HG03060 (cell line): ENCODE measurements around the gene RAB40C.

Experiments used
- ATAC-seq: cut with Tn5 transposase; IDR thresholded peaks from one replicate; pipeline ENCODE4 v1.9.1; 2021; ENCODE audit warnings: low read depth, moderate number of reproducible peaks; ENCODE audit not compliant: unreplicated experiment

The RAB40C gene

GRCh38 chr16:589658-590187 lies at the start of gene RAB40C:
TSS of gene RAB40C (plus strand) at chr16:590066. CDS start at chr16:590292, 226 bp downstream.
- ATAC-seq = peak; percentile 49

GRCh38 chr16:540645-541340 lies 49.1 kb upstream of the RAB40C start:
- no peak for ATAC-seq

- no peak for ATAC-seq
Measured at GRCh38 chr16:543301-544164, 46.3 kb upstream of the RAB40C start.

- ATAC-seq = no peak
Measured at GRCh38 chr16:544517-544916, 45.3 kb upstream of the RAB40C start.

- no peak for ATAC-seq
Measured at GRCh38 chr16:546909-547770, 42.7 kb upstream of the RAB40C start.

GRCh38 chr16:548586-548985 lies 41.3 kb upstream of the RAB40C start:
- ATAC-seq = no peak

GRCh38 chr16:549544-550263 lies 40.2 kb upstream of the RAB40C start:
- ATAC-seq = no peak

- ATAC-seq = no peak
Measured at GRCh38 chr16:551210-551609, 38.7 kb upstream of the RAB40C start.

GRCh38 chr16:552171-552570 lies 37.7 kb upstream of the RAB40C start:
- no peak for ATAC-seq

GRCh38 chr16:553601-554296 lies 36.1 kb upstream of the RAB40C start:
- ATAC-seq = no peak

GRCh38 chr16:554297-554621 lies 35.6 kb upstream of the RAB40C start:
- no peak for ATAC-seq

- no peak for ATAC-seq
Measured at GRCh38 chr16:554640-555365, 35.1 kb upstream of the RAB40C start.

- ATAC-seq = no peak
Measured at GRCh38 chr16:555528-556473, 34.1 kb upstream of the RAB40C start.

- ATAC-seq = no peak
Measured at GRCh38 chr16:556474-557173, 33.2 kb upstream of the RAB40C start.

- no peak for ATAC-seq
Measured at GRCh38 chr16:557463-558297, 32.2 kb upstream of the RAB40C start.

- ATAC-seq = no peak
Measured at GRCh38 chr16:558298-559020, 31.4 kb upstream of the RAB40C start.
